Parathyroid adenoma (tissue), 2 donors: ENCODE results near the gene UNC5C.

Experiments used
- H2AFZ ChIP-seq: fragments of 300-600 bp; sonication (generic); one replicate; pipeline ENCODE4 v1.7.0; 2017; ENCODE audit warnings: antibody characterized with exemption, mild to moderate bottlenecking
- H3K27ac ChIP-seq: fragments of 300-600 bp; sonication (generic); one replicate; pipeline ENCODE4 v1.7.0; 2017
- H3K27me3 ChIP-seq: fragments of 300-600 bp; sonication (generic); one replicate; pipeline ENCODE4 v1.7.0; 2017; ENCODE audit warnings: low read length; ENCODE audit not compliant: control insufficient read depth, insufficient read depth
- H3K36me3 ChIP-seq: fragments of 300-600 bp; sonication (generic); one replicate; pipeline ENCODE4 v1.7.0; 2017; ENCODE audit warnings: low read length; ENCODE audit not compliant: control insufficient read depth, insufficient read depth
- H3K4me1 ChIP-seq: fragments of 300-600 bp; sonication (generic); one replicate; pipeline ENCODE4 v1.7.0; 2017; ENCODE audit warnings: control low read depth
- H3K4me2 ChIP-seq: fragments of 300-600 bp; sonication (generic); one replicate; pipeline ENCODE4 v1.7.0; 2017; ENCODE audit warnings: low read length
- H3K4me3 ChIP-seq: fragments of 300-600 bp; sonication (generic); one replicate; pipeline ENCODE4 v1.7.0; 2017; ENCODE audit warnings: low read depth, low read length
- H3K79me2 ChIP-seq: fragments of 300-600 bp; sonication (generic); one replicate; pipeline ENCODE4 v1.7.0; 2017; ENCODE audit warnings: control low read depth
- H3K9ac ChIP-seq: fragments of 300-600 bp; sonication (generic); one replicate; pipeline ENCODE4 v1.7.0; 2017; ENCODE audit warnings: mild to moderate bottlenecking
- H3K9me3 ChIP-seq: fragments of 300-600 bp; sonication (generic); one replicate; pipeline ENCODE4 v1.7.0; 2017; ENCODE audit warnings: low read length; ENCODE audit not compliant: control insufficient read depth
- TF ChIP-seq, protein P1 (sequence below): fragments of 300-600 bp; sonication (generic); IDR thresholded peaks from one replicate; pipeline ENCODE4 v1.7.0; 2017; ENCODE audit warnings: antibody characterized with exemption, mild to moderate bottlenecking
- donor health status: primary hyperparathyroidism.

The UNC5C gene

DNA sequence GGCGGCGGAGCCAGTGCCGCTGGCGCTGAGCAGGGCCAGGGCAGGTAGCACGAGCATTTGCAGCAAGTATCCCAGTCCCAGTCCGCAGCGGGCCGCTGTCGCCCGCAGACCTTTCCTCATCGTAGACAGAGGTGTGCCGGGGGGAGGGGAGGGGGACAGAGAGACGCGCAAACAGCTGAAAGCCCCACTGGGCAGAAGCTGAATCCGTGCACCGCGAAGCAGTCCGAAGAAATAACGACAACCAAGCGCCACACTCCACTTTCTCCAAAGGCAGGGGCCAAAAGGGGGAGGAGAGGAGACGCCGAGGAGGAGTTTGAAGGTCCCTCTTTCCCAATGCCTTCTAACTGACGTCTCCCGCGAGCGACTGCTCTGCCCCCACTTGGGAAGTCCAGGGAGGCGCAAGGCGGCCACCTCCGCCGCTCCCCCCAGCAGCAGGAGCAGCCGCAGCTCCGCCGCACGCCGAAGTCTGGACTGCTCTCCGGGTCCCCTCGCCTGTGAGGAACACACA is at the start of gene UNC5C:
Gene UNC5C, minus strand, starts transcription at position 236 of the 508 bp plus-strand sequence.
- Histone ChIP-seq H3K4me2 (peak within 1 kb of the TSS; percentile 87), H3K9me3 (no peaks in the 10 kb centered on the region), H3K4me1 (no peaks in the 10 kb centered on the region), H3K4me3 (peak within 1 kb of the TSS; percentile 51), H3K9ac (no peak within 1 kb of the TSS), H3K79me2 (no peaks in the 10 kb centered on the region), H3K27me3 (no peaks in the 10 kb centered on the region), H3K27ac (no peak within 1 kb of the TSS), H2AFZ (no peak within 1 kb of the TSS), H3K36me3 (no peaks in the 10 kb centered on the region)
- TF ChIP-seq, protein P1, sequence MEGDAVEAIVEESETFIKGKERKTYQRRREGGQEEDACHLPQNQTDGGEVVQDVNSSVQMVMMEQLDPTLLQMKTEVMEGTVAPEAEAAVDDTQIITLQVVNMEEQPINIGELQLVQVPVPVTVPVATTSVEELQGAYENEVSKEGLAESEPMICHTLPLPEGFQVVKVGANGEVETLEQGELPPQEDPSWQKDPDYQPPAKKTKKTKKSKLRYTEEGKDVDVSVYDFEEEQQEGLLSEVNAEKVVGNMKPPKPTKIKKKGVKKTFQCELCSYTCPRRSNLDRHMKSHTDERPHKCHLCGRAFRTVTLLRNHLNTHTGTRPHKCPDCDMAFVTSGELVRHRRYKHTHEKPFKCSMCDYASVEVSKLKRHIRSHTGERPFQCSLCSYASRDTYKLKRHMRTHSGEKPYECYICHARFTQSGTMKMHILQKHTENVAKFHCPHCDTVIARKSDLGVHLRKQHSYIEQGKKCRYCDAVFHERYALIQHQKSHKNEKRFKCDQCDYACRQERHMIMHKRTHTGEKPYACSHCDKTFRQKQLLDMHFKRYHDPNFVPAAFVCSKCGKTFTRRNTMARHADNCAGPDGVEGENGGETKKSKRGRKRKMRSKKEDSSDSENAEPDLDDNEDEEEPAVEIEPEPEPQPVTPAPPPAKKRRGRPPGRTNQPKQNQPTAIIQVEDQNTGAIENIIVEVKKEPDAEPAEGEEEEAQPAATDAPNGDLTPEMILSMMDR, result no peak

GRCh38 chr4:95596676-95597075 is 47.9 kb upstream of the UNC5C start:
- Histone ChIP-seq H3K79me2 (no peaks in the 10 kb centered on the region), H3K27ac (no peak overlapping the region), H3K4me2 (no peak overlapping the region), H3K4me3 (no peak overlapping the region), H3K9ac (no peak overlapping the region), H3K4me1 (no peaks in the 10 kb centered on the region), H2AFZ (no peak overlapping the region), H3K9me3 (no peaks in the 10 kb centered on the region), H3K27me3 (no peaks in the 10 kb centered on the region), H3K36me3 (no peaks in the 10 kb centered on the region)
- TF ChIP-seq, protein P1, result no peak

DNA sequence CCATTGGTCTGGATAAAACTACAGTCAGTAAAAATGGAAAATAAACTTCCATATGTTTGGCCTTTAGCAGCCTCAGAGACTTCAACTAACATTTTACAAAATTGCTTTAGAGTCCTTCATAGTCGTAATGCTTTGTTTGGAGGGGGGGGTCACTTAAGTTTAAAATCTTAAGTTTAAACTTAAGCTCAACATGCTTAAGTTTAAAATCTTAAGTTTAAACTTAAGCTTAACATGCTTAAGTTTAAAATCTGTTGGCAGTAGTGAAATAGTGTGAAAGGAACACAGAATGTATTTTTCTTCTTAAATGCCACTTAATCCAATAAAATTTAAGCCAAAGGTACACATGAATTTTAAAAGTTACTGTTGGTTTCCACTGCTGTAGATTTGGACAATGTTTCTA is 45.9 kb upstream of the UNC5C start:
- no peak overlapping the region for H3K4me3 ChIP-seq
- no peaks in the 10 kb centered on the region for H3K27me3 ChIP-seq
- no peak overlapping the region for H3K4me2 ChIP-seq
- TF ChIP-seq, protein P1, result no peak
- no peak overlapping the region for H3K27ac ChIP-seq
- H2AFZ ChIP-seq, result no peak overlapping the region
- no peaks in the 10 kb centered on the region for H3K9me3 ChIP-seq
- H3K79me2 ChIP-seq, result no peaks in the 10 kb centered on the region
- H3K36me3 ChIP-seq, result no peaks in the 10 kb centered on the region
- H3K4me1 ChIP-seq, result no peaks in the 10 kb centered on the region
- no peak overlapping the region for H3K9ac ChIP-seq

DNA sequence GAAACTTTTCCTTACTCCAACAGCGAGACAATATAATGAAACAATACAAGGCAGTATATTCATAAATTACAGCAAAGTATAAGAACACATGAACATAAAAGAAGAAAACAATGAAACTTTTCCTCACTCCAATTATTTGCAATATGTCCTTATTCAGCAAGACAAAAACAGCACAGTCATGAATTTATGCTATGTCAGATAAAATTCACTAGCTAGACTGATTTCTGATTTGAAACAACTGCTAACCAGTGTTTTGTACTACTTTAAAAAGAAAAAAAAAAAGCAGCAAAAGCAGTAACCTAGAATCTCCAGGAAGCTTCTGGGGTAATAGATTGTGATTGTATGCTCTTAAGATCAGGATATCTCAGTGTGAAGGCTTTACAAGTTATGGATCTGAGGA is 45.2 kb upstream of the UNC5C start:
- H3K4me2 ChIP-seq, result no peak overlapping the region
- H3K4me3 ChIP-seq, result no peak overlapping the region
- H3K9ac ChIP-seq, result no peak overlapping the region
- H3K27me3 ChIP-seq, result no peaks in the 10 kb centered on the region
- no peaks in the 10 kb centered on the region for H3K9me3 ChIP-seq
- no peaks in the 10 kb centered on the region for H3K36me3 ChIP-seq
- TF ChIP-seq, protein P1, result no peak
- no peaks in the 10 kb centered on the region for H3K79me2 ChIP-seq
- no peak overlapping the region for H2AFZ ChIP-seq
- H3K27ac ChIP-seq, result no peak overlapping the region
- H3K4me1 ChIP-seq, result no peaks in the 10 kb centered on the region

DNA sequence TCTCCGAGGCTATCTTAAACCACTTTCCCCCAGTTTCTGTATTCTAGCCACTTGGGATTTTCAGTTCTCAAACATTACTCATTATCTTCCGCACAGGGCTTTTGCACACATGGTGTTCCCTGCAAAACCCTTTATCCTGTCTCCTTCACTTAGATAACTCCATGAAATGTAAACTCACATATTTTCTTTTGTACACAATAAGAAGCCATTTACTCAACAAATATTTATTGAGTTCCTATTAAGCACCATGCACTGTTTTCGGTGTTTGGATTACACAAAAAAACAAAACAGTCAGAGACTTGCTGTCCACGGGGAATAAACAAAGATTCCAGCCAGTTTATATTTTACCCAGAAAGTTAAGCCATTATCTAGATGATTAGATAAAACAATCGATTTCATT is 42.5 kb upstream of the UNC5C start:
- no peak overlapping the region for H3K9ac ChIP-seq
- H3K4me1 ChIP-seq, result no peaks in the 10 kb centered on the region
- H3K79me2 ChIP-seq, result no peaks in the 10 kb centered on the region
- H3K27me3 ChIP-seq, result no peaks in the 10 kb centered on the region
- H3K4me2 ChIP-seq, result no peak overlapping the region
- H3K9me3 ChIP-seq, result no peaks in the 10 kb centered on the region
- TF ChIP-seq, protein P1, result no peak
- no peak overlapping the region for H3K4me3 ChIP-seq
- no peak overlapping the region for H2AFZ ChIP-seq
- no peaks in the 10 kb centered on the region for H3K36me3 ChIP-seq
- H3K27ac ChIP-seq, result no peak overlapping the region
